Bronchial epithelial cell (primary cell): ENCODE data around the gene ZC3H8. TPM values are rescaled to one million over a fixed set of nuclear protein-coding genes. Genes with fewer than 3 reads are reported as not detected.

Experiments used
- DNase-seq: peaks from one replicate; pipeline ENCODE4 v3.0.0-alpha.2; 2010; ENCODE audit warnings: low read depth
- FAIRE-seq: peaks from 2 replicates; lab custom pipeline; 2011; peaks lifted over from hg19 to GRCh38; lab: Jason Lieb, UNC
- H3K27me3 ChIP-seq: 2 replicates; pipeline ENCODE4 v1.5.1; 2011; ENCODE audit warnings: low read length; ENCODE audit not compliant: control insufficient read depth, insufficient read depth
- H3K36me3 ChIP-seq: 2 replicates; pipeline ENCODE4 v1.5.1; 2011; ENCODE audit warnings: low read length; ENCODE audit not compliant: control insufficient read depth, insufficient read depth
- H3K4me3 ChIP-seq: 2 replicates; pipeline ENCODE4 v1.5.1; 2011; ENCODE audit warnings: mild to moderate bottlenecking, low read depth, low read length, control low read depth
- CTCF ChIP-seq: IDR thresholded peaks from 2 replicates; pipeline ENCODE4 v1.5.1; 2011; ENCODE audit warnings: mild to moderate bottlenecking, moderate library complexity, low read length, control low read depth, inconsistent platforms; ENCODE audit not compliant: insufficient read depth, severe bottlenecking
- total RNA-seq: library from RNA; depleted of rRNA; stranded (reverse); fragments of >200 nt; gene quantifications from 2 replicates; pipeline ENCODE4 v1.2.1, GENCODE V29; 2014

The ZC3H8 gene
- total RNA-seq, 1 donor from 2014 or later: 7.9 TPM

GRCh38 chr2:112189001-112189556 lies 65.8 kb downstream of the ZC3H8 start:
- H3K27me3 ChIP-seq: no peaks in the 10 kb centered on the region
- no peak overlapping the region for H3K4me3 ChIP-seq
- TF ChIP-seq CTCF: no peak
- H3K36me3 ChIP-seq: no peaks in the 10 kb centered on the region
- no peak for DNase-seq
- FAIRE-seq: peak; percentile 28

GRCh38 chr2:112187805-112188596 lies 66.8 kb downstream of the ZC3H8 start:
- TF ChIP-seq CTCF: no peak
- no peaks in the 10 kb centered on the region for H3K27me3 ChIP-seq
- no peak overlapping the region for H3K4me3 ChIP-seq
- no peaks in the 10 kb centered on the region for H3K36me3 ChIP-seq
- FAIRE-seq: no peak
- peak; percentile 87 for DNase-seq

- no peak for TF ChIP-seq CTCF
- DNase-seq: no peak
- Histone ChIP-seq H3K27me3 (peaks cover 2% of the 10 kb centered on the region), H3K36me3 (no peaks in the 10 kb centered on the region), H3K4me3 (no peak overlapping the region)
- FAIRE-seq: no peak
Observed at GRCh38 chr2:112187046-112187715, 67.7 kb downstream of the ZC3H8 start.

- no peak for TF ChIP-seq CTCF
- DNase-seq: no peak
- H3K4me3 ChIP-seq: no peak overlapping the region
- FAIRE-seq: peak; percentile 28
- peaks cover 8% of the 10 kb centered on the region for H3K27me3 ChIP-seq
- no peaks in the 10 kb centered on the region for H3K36me3 ChIP-seq
Observed at GRCh38 chr2:112185131-112185530, 69.7 kb downstream of the ZC3H8 start.

GRCh38 chr2:112184121-112184520 lies 70.7 kb downstream of the ZC3H8 start:
- peaks cover 8% of the 10 kb centered on the region for H3K27me3 ChIP-seq
- no peak for TF ChIP-seq CTCF
- no peak for FAIRE-seq
- no peak overlapping the region for H3K4me3 ChIP-seq
- no peaks in the 10 kb centered on the region for H3K36me3 ChIP-seq
- no peak for DNase-seq
